Right ventricle myocardium inferior (tissue), 1 donor: ENCODE data around the gene AIMP1. TPM values are rescaled to one million over a fixed set of nuclear protein-coding genes. Genes with fewer than 3 reads are reported as not detected.

ENCODE experiments used
- ATAC-seq: fragments of 200-7000 bp; cut with Tn5 transposase; one replicate; pipeline ENCODE4 v1.9.1; 2020; ENCODE audit warnings: mild to moderate bottlenecking, moderate library complexity
- DNase-seq: peaks from one replicate; pipeline ENCODE4 v3.0.0; 2021; ENCODE audit errors: missing footprints
- intact Hi-C: fragments of 100-400 bp; cut with DNase I; formaldehyde crosslinking; loops from one replicate; pipeline ENCODE4 v1.11.0; 2022
- long read RNA-seq: library from polyadenylated mRNA; unstranded; transcript quantifications from one replicate; pipeline ENCODE4 v2.0.0, GENCODE V29; 2021
- total RNA-seq: library from RNA; stranded (reverse); fragmentation: NEBNext Ultra II Directional; extraction: Animal tissue kit (Norgen Biotek cat#: 25700); gene quantifications from one replicate; pipeline ENCODE4 v1.2.1, GENCODE V29; 2021
- donor health status: DM: no; HTN: yes; CAD: no; lungs with severe emphysema.

Gene AIMP1
- total RNA-seq = 34.9 TPM
- long read RNA-seq, transcript AIMP1-202 (7 exons, 2,586 nt) = major isoform, 23 of 28 reads
- long read RNA-seq, partial matches to known transcripts = 2 of 28 reads
- long read RNA-seq, other reads (novel, unspliced or antisense) = 3 of 28 reads

DNA sequence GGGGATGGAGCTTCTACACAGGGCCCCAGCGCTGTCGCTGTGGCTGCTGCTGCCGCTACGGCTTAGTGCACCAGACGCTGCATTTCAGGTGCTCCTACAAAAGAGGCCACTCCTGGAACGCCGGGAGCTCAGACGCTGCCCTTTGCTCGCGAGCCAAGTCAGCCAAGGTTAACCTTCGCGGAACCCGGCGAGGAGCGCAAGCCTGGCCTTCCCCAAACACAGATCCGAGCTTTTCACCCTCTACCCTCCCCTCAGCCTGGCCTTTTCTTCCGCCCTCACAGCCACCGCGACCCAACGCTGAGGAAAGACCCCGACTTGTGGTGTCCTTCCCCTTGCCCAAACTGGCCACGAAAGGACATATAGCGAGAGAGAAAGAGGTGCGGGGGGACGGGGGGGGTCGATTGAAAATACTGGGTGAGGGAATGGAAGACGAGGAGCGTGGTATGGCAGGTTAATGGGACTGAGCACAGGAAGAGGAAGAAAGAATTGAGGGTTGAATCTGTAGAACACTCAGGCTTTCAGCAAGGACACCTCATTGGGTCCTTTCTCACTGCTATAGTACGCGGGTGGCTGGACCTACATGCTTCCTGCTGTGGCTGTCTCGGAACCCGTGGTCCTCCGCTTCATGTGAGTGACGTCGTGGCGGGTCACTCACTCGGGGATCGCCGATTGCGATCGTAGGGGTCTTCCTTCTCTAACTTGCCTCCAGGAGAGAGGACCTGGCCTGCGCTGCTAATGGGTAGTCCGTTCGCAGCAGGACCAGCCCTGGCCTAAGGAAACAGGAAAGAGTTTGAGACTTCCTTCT, at the start of gene AIMP1, which contains the start of gene TBCK:
Gene AIMP1, plus strand, starts transcription at position 583 of the 805 bp plus-strand sequence. CDS start 8,460 bp downstream, outside the sequence.
Gene TBCK, minus strand, starts transcription at position 242 of the 805 bp plus-strand sequence. CDS start 7,249 bp downstream, outside the sequence.
- intact Hi-C loops = loop anchor here (5.0 kb wide), 1 partner anchor 51 kb away; the partner anchor contains the start of gene GIMD1
- ATAC-seq (peak; percentile 98), DNase-seq (peak; percentile 93)

DNA sequence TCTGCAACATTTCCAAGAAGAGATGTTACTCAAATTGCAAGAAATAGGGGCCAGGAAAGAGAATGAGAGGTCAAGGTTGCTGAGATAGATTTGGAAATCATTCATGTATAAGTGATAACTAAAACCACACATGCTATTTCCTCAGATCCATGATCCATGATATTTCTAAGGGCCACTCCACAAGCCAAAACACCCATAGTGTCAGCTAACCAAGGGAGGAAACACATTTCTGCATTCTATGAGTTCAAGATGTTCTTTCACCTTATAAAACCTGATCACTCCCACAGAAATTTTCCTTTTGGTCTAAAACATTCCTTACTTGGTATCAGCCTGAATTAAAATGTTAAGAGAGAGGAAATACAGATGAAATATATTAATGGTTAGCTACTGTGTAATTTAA, 47.6 kb upstream of the AIMP1 start:
- intact Hi-C loops = no loop called here
- ATAC-seq (no peak), DNase-seq (no peak)

DNA sequence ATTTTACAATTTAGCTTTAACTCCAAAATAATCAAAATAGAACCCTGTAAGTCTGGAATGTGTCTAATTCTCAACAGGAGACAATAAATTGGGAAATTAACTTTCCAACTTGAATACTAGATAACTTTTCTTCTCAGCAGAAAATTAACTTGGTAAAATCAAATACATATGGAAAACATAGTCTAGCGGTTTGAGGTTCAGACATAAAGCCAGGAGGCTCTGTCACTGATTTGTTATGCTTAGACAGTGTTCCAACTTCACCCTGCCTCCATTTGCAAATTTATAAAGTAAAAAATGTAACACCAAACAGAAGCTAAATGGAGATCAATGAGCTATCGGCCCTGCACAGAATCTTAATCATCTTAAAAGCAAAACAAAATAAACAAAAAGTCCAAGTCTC, 46.6 kb upstream of the AIMP1 start:
- intact Hi-C loops = no loop called here
- DNase-seq (no peak), ATAC-seq (no peak)

- no peak for DNase-seq
- intact Hi-C loops = no loop called here
- ATAC-seq = no peak
Observed at GRCh38 chr4:106270736-106271135, 45.6 kb upstream of the AIMP1 start.

- DNase-seq (no peak), ATAC-seq (no peak)
- intact Hi-C loops = no loop called here
Observed at GRCh38 chr4:106273831-106274230, 42.5 kb upstream of the AIMP1 start.

DNA sequence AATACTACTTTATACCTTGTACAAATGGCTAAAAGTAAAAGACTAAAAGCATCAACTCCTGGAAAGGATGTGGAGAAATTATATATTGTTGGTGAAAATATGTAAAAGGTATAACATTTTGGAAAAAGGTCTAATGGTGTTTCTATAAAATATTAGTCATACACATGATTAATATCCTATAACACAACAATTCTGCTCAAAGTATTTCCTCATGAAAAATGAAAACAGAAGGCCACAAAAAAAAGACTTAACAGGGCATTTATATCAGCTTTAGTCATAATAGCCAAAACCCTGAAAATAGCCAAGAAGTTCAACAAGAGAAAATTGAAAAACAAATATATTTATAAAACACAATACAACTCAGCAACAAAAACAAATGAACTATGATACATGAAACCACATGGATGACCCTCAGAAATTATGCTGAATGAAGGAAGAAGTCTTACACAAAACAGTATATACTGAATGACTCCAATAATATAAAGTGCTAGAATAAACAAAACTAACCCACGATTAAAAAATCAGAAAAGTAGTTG, 39.1 kb upstream of the AIMP1 start:
- DNase-seq (no peak), ATAC-seq (no peak)
- intact Hi-C loops = no loop called here

DNA sequence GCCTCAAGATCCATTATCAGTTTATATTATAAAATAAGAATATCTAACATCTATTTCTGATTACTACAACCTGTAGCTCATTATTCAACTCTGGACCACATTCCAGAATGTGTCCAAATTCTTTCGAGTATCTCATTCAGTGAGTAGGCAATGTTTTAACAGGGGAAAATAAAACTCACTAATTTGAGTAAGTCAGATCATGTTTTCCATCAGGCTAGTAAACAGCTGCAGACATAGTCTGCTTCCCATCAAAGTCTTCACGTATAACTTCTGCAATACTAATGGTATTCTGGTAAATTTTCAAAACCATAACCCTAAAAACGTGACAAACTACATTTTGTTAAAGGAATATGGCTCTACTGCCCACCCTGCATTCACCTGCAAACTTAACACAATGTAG, 32.1 kb upstream of the AIMP1 start:
- intact Hi-C loops = no loop called here
- ATAC-seq (no peak), DNase-seq (no peak)

DNA sequence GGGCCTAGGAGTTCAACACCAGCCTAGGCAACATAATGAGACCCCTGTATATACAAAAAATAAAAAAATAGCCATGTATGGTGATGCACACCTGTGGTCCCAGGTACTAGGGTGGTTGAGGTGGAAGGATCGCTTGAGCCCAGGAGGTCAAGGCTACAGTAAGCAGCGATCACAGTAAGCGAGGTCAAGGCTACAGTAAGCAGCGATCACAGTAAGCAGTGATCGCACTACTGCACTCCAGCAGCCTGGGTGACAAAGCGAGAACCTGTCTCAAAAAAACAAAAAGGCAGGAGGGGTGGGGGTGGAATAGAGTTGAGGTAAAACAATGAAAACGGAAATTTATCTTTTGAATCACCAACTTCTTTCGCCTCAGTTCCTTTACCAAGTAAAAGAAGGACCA, 29.7 kb upstream of the AIMP1 start:
- DNase-seq (no peak), ATAC-seq (no peak)
- intact Hi-C loops = no loop called here

DNA sequence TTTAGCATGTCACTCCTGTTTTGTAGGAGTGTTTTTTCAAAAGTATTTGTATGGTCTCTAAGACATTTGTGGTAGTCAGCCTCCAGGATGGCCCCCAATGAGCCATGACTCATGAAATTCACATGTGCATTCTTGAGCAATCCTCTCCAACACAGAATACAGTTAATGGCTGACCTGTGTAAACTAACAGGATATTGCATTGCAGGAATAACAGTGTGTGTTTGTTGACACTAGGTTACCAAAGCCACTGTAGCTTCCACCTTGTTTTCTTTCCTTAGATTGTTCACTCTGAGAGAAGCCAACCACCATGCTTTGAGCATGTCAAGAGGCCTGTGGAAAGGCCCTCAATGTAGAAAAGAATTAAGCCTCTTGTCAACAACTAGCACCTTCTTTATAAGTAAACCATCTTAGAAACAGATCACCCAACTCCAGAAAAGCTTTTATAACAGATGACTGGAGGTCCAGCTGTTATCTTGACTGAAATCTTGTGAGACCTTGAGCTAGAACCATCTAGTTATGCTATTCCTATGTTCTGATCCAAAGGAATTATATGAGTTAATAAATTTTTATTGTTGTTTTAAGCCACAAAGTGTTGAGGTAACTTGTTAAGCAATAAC, 28.9 kb upstream of the AIMP1 start:
- intact Hi-C loops = no loop called here
- DNase-seq (no peak), ATAC-seq (no peak)

- no peak for DNase-seq
- no peak for ATAC-seq
- intact Hi-C loops = no loop called here
Observed at GRCh38 chr4:106289737-106290136, 26.6 kb upstream of the AIMP1 start.

DNA sequence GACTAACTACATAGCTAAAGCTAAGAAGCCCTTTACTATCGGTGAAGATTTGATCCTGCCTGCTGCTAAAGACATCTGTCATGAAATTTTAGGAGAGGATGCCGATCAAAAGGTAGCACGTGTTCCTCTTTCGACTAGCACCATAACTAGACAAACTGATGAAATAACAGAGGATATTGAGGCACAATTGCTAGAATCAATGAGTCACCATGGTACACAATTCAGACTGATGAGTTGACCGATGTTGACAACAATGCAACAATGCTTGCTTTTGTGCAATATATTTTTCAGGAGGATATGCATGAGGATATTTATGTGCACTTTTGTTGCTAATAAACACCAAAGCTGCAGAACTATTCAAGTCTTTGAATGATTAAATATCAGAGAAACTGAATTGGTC, 24.7 kb upstream of the AIMP1 start:
- intact Hi-C loops = no loop called here
- no peak for ATAC-seq
- no peak for DNase-seq

GRCh38 chr4:106294062-106294461, 22.3 kb upstream of the AIMP1 start:
- intact Hi-C loops = no loop called here
- ATAC-seq (no peak), DNase-seq (no peak)

- DNase-seq (no peak), ATAC-seq (no peak)
- intact Hi-C loops = no loop called here
Observed at GRCh38 chr4:106297245-106298035, 18.9 kb upstream of the AIMP1 start.

DNA sequence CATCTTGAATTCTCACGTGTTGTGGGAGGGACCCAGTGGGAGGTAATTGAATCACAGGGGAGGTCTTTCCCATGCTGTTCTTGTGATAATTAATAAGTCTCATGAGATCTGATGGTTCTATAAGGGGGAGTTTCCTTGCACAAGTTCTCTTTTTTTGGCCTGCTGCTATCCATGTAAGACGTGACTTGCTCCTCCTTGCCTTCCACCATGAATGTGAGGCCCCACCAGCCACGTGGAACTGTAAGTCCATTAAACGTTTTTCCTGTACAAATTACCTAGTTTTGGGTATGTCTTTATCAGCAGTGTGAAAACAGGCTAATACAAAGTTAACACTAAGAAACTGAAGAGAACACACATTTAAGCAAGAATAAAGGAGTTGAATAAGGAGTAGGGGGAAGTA, 16.4 kb upstream of the AIMP1 start:
- ATAC-seq (no peak), DNase-seq (no peak)
- intact Hi-C loops = no loop called here

- DNase-seq (no peak), ATAC-seq (no peak)
- intact Hi-C loops = no loop called here
Observed at GRCh38 chr4:106301393-106302061, 14.8 kb upstream of the AIMP1 start.

- ATAC-seq = no peak
- intact Hi-C loops = no loop called here
- DNase-seq = no peak
Observed at GRCh38 chr4:106302062-106302438, 14.3 kb upstream of the AIMP1 start.

DNA sequence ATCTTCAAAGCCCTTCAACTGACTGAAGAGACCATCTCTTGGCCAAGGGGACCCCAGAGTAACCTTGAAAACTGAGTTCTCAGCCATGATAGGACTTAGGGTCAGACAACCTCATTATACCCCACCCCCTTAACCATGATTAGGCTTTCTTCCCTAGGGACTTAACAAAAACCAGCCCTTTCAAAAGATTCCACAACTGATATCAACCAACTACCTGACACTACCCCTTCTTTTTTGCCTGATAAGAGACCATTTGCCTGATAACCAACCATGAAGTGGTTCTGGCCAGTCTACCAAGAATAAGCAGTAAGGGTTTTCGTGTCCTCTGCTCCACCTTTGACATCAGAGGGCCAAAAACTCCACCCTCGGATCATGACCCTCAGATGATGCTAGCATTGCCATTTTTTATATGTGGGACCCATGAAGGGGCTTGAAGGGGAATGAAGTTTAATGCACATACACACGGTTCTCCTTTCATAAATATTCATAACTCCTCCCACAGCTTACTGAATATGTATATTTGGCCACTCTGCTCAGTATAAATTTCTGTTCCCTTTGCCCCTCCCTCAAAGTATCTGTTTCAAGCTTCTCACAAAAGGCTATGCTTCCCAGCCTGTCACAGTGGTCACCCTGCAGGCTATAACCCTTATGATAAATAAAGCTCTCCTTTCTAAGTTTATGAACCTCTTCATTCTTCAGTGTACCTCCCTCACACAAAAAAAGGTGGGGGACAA, 12.6 kb upstream of the AIMP1 start:
- DNase-seq (no peak), ATAC-seq (no peak)
- intact Hi-C loops = no loop called here

- intact Hi-C loops = no loop called here
- ATAC-seq = no peak
- no peak for DNase-seq
Observed at GRCh38 chr4:106304632-106305031, 11.7 kb upstream of the AIMP1 start.
